HCT116 (cell line): ENCODE results near the gene CD40. TPM values are rescaled to one million over a fixed set of nuclear protein-coding genes. Genes with fewer than 3 reads are reported as not detected.
A peak's percentile ranks its signal among the peaks of the same experiment; 100 is the strongest.

Source experiments
- ATAC-seq: fragments of 200-7000 bp; cut with Tn5 transposase; 2 replicates; pipeline ENCODE4 v1.9.1; 2020; ENCODE audit warnings: mild to moderate bottlenecking, moderate library complexity
- BruUV-seq: library from RNA; stranded (reverse); fragments of 400-500 nt; replicated peaks from 2 replicates; lab custom pipeline; 2021; lab: Mats Ljungman, UMichigan
- CTCF ChIA-PET: fragments of 300-600 bp; sonication (Branson Sonifier 250); formaldehyde crosslinking; loops from one replicate; lab custom pipeline; 2021; ENCODE audit warnings: antibody characterized with exemption; lab: Charles Lee
- POLR2A ChIA-PET: fragments of 300-600, 350-600 bp; sonication (Branson Sonifier 250); formaldehyde crosslinking; loops from one replicate; lab custom pipeline; 2021; ENCODE audit warnings: antibody characterized with exemption; lab: Charles Lee
- RAD21 ChIA-PET, 2 experiments: fragments of 300-600 bp; sonication (Branson Sonifier 250); formaldehyde crosslinking; loops; one replicate each; lab custom pipeline; 2023; ENCODE audit warnings: low total read pairs in 2 of 2; ENCODE audit not compliant: uncharacterized antibody in 2 of 2, unreplicated experiment in 2 of 2, low non-redundant PET in 1 of 2; lab: Charles Lee
- DNase-seq: peaks from one replicate; pipeline ENCODE4 v3.0.0-alpha.2; 2010; ENCODE audit warnings: low read depth, low spot score
- H2AFZ ChIP-seq: fragments of 200-600 bp; shearing (Covaris generic), sonication (generic); 2 replicates; pipeline ENCODE4 v1.6.1; 2017; ENCODE audit warnings: low read depth, mixed run types, mixed read lengths, antibody characterized with exemption, low read length; ENCODE audit not compliant: poor library complexity, severe bottlenecking
- H3K27ac ChIP-seq: 2 replicates; pipeline ENCODE4 v1.5.1; 2012; ENCODE audit warnings: low read depth, low read length
- H3K27me3 ChIP-seq: fragments of 200-600 bp; sonication (generic); 2 replicates; pipeline ENCODE4 v1.6.1; 2016; ENCODE audit warnings: mixed run types, low read length, mixed read lengths; ENCODE audit not compliant: insufficient read depth
- H3K36me3 ChIP-seq, 2 experiments: fragments of 200-500 bp in 1 of 2; fragments of 200-600 bp in 1 of 2; sonication (Bioruptor generic) in 1 of 2; sonication (generic) in 1 of 2; 2 replicates each; pipeline versions ENCODE4 v1.5.1 to v1.6.1; 2014 to 2016; ENCODE audit warnings: low read length in 2 of 2, inconsistent platforms in 1 of 2, mixed read lengths in 1 of 2, mixed run types in 1 of 2; ENCODE audit not compliant: insufficient read depth in 2 of 2, control insufficient read depth in 1 of 2
- H3K4me1 ChIP-seq, 2 experiments: fragments of 200-600 bp in 1 of 2; sonication (generic) in 1 of 2; 2 replicates each; pipeline versions ENCODE4 v1.5.1 to v1.6.1; 2012 to 2017; ENCODE audit warnings: low read length in 2 of 2, inconsistent platforms in 1 of 2, mild to moderate bottlenecking in 1 of 2, mixed read lengths in 1 of 2, mixed run types in 1 of 2, moderate library complexity in 1 of 2; ENCODE audit not compliant: insufficient read depth in 2 of 2, control insufficient read depth in 1 of 2
- H3K4me2 ChIP-seq: fragments of 200-600 bp; sonication (generic); 2 replicates; pipeline ENCODE4 v1.6.1; 2017; ENCODE audit warnings: mixed run types, low read length, mixed read lengths
- H3K4me3 ChIP-seq, 2 experiments: fragments of 200-600 bp in 1 of 2; sonication (generic) in 1 of 2; replicated peaks in 1 of 2; 2 replicates each; pipeline ENCODE4 v1.5.1; 2011 to 2016; ENCODE audit warnings: low read length in 2 of 2, control low read depth in 1 of 2, low read depth in 1 of 2, mild to moderate bottlenecking in 1 of 2, mixed read lengths in 1 of 2, mixed run types in 1 of 2
- H3K79me2 ChIP-seq: fragments of 200-600 bp; sonication (generic); 2 replicates; pipeline ENCODE4 v1.6.1; 2017; ENCODE audit warnings: mild to moderate bottlenecking, mixed run types, low read length, moderate library complexity, mixed read lengths; ENCODE audit not compliant: insufficient read depth
- H3K9ac ChIP-seq: fragments of 200-600 bp; sonication (generic); 2 replicates; pipeline ENCODE4 v1.6.1; 2016; ENCODE audit warnings: low read length, mixed read lengths
- H3K9me2 ChIP-seq: fragments of 200-600 bp; sonication (generic), shearing (Covaris generic); 2 replicates; pipeline ENCODE4 v1.6.1; 2017; ENCODE audit warnings: mixed run types, mild to moderate bottlenecking, moderate library complexity; ENCODE audit not compliant: insufficient read depth
- H3K9me3 ChIP-seq, 2 experiments: fragments of 200-500 bp in 1 of 2; fragments of 200-600 bp in 1 of 2; sonication (Bioruptor generic) in 1 of 2; sonication (generic) in 1 of 2; 2 replicates each; pipeline ENCODE4 v1.6.1; 2014 to 2017; ENCODE audit warnings: low read length in 2 of 2, mixed read lengths in 2 of 2, inconsistent platforms in 1 of 2, low read depth in 1 of 2, mild to moderate bottlenecking in 1 of 2, mixed run types in 1 of 2, moderate library complexity in 1 of 2; ENCODE audit not compliant: control insufficient read depth in 1 of 2, insufficient read depth in 1 of 2
- H4K20me1 ChIP-seq: fragments of 200-600 bp; sonication (generic), shearing (Covaris generic); 2 replicates; pipeline ENCODE4 v1.6.1; 2017; ENCODE audit warnings: mixed run types, mild to moderate bottlenecking, moderate library complexity; ENCODE audit not compliant: insufficient read depth
- ATF3 ChIP-seq: IDR thresholded peaks from 2 replicates; pipeline ENCODE4 v1.6.1; 2012
- EGR1 ChIP-seq: IDR thresholded peaks from 2 replicates; pipeline ENCODE4 v1.6.1; 2012; ENCODE audit warnings: low read depth
- FOSL1 ChIP-seq: IDR thresholded peaks from 2 replicates; pipeline ENCODE4 v1.6.1; 2012; ENCODE audit warnings: low read depth
- REST ChIP-seq: IDR thresholded peaks from 2 replicates; pipeline ENCODE4 v1.6.1; 2012; ENCODE audit warnings: low read depth
- SIN3A ChIP-seq: IDR thresholded peaks from 2 replicates; pipeline ENCODE4 v1.6.1; 2012; ENCODE audit warnings: low read depth
- SP1 ChIP-seq: IDR thresholded peaks from 2 replicates; pipeline ENCODE4 v1.6.1; 2012; ENCODE audit warnings: low read depth
- intact Hi-C: fragments of 100-400 bp; cut with micrococcal nuclease; formaldehyde crosslinking; loops from 2 replicates; pipeline ENCODE4 v1.10.0; 2022
- total RNA-seq: library from RNA; stranded (reverse); gene quantifications from one replicate; pipeline ENCODE4 v1.2.1, GENCODE V29; 2021; ENCODE audit not compliant: unreplicated experiment
- TF ChIP-seq, protein P1 (sequence below): IDR thresholded peaks from 2 replicates; pipeline ENCODE4 v1.6.1; 2012

CD40 gene
- total RNA-seq, 1 experiment from 2014 or later = 21.3 TPM

- Histone ChIP-seq H3K27me3 (no peaks in the 10 kb centered on the region), H3K9ac (no peak overlapping the region), H3K9me3 (no peaks in the 10 kb centered on the region), H3K4me1 (peaks cover 6 to 7% of the 10 kb centered on the region in 2 experiments), H2AFZ (no peak overlapping the region), H3K79me2 (peaks cover 9% of the 10 kb centered on the region), H3K4me2 (no peak overlapping the region), H3K27ac (peak overlapping the region; percentile 18; the same call in 1 of the 2 replicates), H3K36me3 (peaks cover 3 to 18% of the 10 kb centered on the region in 2 experiments; a peak in 2 of 4 replicates), H3K9me2 (no peaks in the 10 kb centered on the region), H4K20me1 (no peaks in the 10 kb centered on the region), H3K4me3 (no peak overlapping the region)
- CTCF ChIA-PET = interaction anchor here (0.7 kb wide), 1 partner anchor 28 kb away, joined by 3 read pairs; no protein-coding TSS in a partner anchor
- BruUV-seq = no TSS peak
- no peak for TF ChIP-seq ATF3
- TF ChIP-seq FOSL1 = no peak
- TF ChIP-seq, protein P1, sequence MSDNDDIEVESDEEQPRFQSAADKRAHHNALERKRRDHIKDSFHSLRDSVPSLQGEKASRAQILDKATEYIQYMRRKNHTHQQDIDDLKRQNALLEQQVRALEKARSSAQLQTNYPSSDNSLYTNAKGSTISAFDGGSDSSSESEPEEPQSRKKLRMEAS = no peak
- TF ChIP-seq SP1 = no peak
- no peak for TF ChIP-seq SIN3A
- no peak for TF ChIP-seq REST
- no peak for TF ChIP-seq EGR1
- RAD21 ChIA-PET = no interaction called here
- POLR2A ChIA-PET = no interaction called here
- no peak for ATAC-seq
- intact Hi-C loops = no loop called here
- no peak for DNase-seq
Measured at GRCh38 chr20:46123482-46124245, 5.5 kb downstream of the CD40 start.
